Activated B cell treated with CpG ODN at 0.5 μM for 24 hours (primary cell): ENCODE results near the gene CIBAR2. TPM values are rescaled to one million over a fixed set of nuclear protein-coding genes. Genes with fewer than 3 reads are reported as not detected.

Source experiments
- ATAC-seq: fragments of 200-7000 bp; cut with Tn5 transposase; one replicate; pipeline ENCODE4 v1.10.0; 2021; ENCODE audit warnings: low read depth, mild to moderate bottlenecking, moderate library complexity
- CTCF ChIA-PET: fragments of 350-600 bp; sonication (Branson Sonifier 250); formaldehyde crosslinking; loops from one replicate; lab custom pipeline; 2021; ENCODE audit warnings: antibody characterized with exemption; lab: Charles Lee
- POLR2A ChIA-PET: fragments of 350-600 bp; sonication (Branson Sonifier 250); formaldehyde crosslinking; loops from one replicate; lab custom pipeline; 2021; ENCODE audit warnings: antibody characterized with exemption; lab: Charles Lee
- DNase-seq: peaks from one replicate; pipeline ENCODE4 v3.0.0; 2022
- H3K27ac Mint-ChIP-seq: one replicate; pipeline ENCODE4 v1.8.0; 2020; ENCODE audit warnings: mixed read lengths
- H3K27me3 Mint-ChIP-seq: one replicate; pipeline ENCODE4 v1.8.0; 2021; ENCODE audit warnings: mixed read lengths
- H3K36me3 Mint-ChIP-seq: one replicate; pipeline ENCODE4 v1.8.0; 2021; ENCODE audit warnings: low read depth, mixed read lengths
- H3K4me1 Mint-ChIP-seq: one replicate; pipeline ENCODE4 v1.8.0; 2021; ENCODE audit warnings: mixed read lengths
- H3K4me3 Mint-ChIP-seq: one replicate; pipeline ENCODE4 v1.8.0; 2020; ENCODE audit warnings: mild to moderate bottlenecking, mixed read lengths
- H3K9me3 Mint-ChIP-seq: one replicate; pipeline ENCODE4 v1.8.0; 2020; ENCODE audit warnings: mixed read lengths
- CTCF ChIP-seq: fragments of 200-600 bp; IDR thresholded peaks from one replicate; pipeline ENCODE4 v1.8.0; 2022; ENCODE audit warnings: antibody characterized with exemption, mild to moderate bottlenecking
- intact Hi-C: fragments of 100-400 bp; cut with micrococcal nuclease; formaldehyde crosslinking; loops from one replicate; pipeline ENCODE4 v1.15.1; 2024
- total RNA-seq: library from RNA; stranded (reverse); gene quantifications from 2 replicates; pipeline ENCODE4 v1.2.3, GENCODE V29; 2022

The CIBAR2 gene
- total RNA-seq, 1 donor from 2014 or later = not detected

DNA sequence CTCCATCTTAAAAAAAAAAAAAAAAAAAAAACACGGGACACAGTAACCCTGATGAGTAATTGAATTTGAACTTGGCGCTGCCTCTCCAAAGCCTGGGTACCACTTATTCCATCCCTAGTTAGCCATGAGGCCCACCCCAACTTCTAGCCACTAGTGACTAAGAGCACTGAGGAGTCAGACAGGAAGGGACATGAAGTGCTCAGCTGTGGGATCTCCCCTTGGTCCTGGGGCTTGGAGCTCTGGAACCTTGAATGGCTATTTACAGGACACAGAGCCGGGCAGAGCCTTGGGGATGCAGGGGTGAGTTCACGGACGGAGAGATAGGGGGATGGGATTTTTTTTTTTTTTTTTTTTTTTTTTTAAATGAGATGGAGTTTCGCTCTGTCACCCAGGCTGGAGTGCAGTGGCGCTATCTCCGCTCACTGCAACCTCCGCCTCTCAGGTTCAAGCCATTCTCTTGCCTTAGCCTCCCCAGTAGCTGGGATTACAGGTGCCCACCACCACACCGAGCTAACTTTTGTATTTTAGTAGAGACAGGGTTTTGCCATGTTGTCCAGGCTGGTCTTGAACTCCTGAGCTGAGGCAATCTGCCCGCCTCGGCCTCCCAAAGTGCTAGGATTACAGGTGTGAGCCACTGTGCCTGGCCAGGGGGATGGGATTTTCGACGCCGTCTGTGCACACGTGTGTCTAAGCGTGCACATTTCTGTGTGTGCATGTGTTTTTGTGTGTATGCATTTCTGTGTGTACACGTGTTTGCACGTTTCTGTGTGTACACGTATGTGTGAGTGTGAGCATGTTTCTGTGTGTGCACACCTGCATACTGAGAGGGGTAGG is 20.4 kb upstream of the CIBAR2 start:
- DNase-seq = no peak
- no peaks in the 10 kb centered on the region for H3K36me3 Mint-ChIP-seq
- no peak for ATAC-seq
- H3K4me1 Mint-ChIP-seq = peaks cover 14% of the 10 kb centered on the region
- ChIA-PET POLR2A (no interaction called here), CTCF (no interaction called here)
- intact Hi-C loops = no loop called here
- no peaks in the 10 kb centered on the region for H3K9me3 Mint-ChIP-seq
- H3K4me3 Mint-ChIP-seq = no peak overlapping the region
- TF ChIP-seq CTCF = no peak
- H3K27me3 Mint-ChIP-seq = peaks cover 18% of the 10 kb centered on the region
- H3K27ac Mint-ChIP-seq = no peak overlapping the region

DNA sequence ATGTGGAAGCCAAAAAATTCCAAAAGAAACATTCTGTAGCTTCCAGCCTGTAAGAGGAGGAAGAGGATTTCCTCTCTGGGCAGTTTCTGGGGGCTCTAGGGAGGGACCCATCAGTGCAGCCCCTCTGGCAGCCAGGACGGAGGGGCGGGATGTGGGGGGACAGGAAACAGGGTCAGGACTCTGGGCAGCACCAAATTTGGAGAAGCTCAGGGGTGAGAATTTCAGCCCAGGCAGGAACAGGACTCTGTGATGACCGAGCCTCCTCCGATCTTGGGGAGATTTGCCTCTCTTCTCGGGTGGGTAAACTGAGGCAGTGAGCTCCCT is 18.4 kb upstream of the CIBAR2 start:
- intact Hi-C loops = no loop called here
- Mint-ChIP-seq H3K4me3 (no peak overlapping the region), H3K9me3 (no peaks in the 10 kb centered on the region), H3K27me3 (peaks cover 11% of the 10 kb centered on the region), H3K4me1 (peaks cover 2% of the 10 kb centered on the region), H3K27ac (no peak overlapping the region), H3K36me3 (no peaks in the 10 kb centered on the region)
- CTCF ChIA-PET = no interaction called here
- ATAC-seq (no peak), DNase-seq (no peak)
- TF ChIP-seq CTCF = no peak
- POLR2A ChIA-PET = no interaction called here

DNA sequence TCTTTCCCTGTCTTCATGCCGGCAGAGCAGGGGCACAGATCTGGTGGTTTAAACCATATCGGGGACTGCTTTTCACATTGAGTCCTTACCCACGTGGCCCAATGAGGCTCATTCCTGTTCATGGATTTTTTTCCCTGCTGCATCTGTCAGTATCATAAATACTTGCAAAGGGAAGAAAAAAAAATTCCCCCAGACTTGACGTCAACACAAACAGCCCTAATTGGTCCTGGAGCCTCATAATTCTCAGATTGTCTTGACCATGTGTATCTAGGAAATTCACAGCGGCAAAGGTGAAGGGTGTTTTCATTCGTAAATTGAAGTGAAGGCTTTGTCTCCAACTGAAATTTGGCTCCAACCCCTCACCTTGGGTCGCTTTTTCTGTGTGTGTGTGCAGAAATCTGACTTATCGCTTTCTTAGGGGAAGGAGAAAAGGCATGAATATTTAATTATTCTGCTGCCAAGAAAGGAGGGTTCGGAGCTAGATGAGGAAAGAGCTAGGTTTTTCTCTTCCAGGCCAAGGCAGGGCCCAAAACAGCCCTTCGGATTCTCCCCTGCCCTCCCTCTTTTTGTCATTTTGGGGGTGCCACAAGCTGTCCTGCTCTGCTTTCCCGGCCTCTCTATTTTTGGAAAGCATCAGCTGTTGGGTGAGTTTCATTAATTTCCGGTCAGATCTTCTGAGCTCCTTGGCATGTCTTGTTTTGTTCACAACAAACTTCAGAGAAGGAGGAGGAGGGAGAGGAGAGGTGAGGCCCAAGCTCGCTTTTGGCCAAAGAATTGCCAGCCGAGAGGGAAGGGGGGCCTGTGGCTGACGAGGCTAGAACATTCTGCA is 17.8 kb upstream of the CIBAR2 start:
- ATAC-seq (no peak), DNase-seq (no peak)
- Mint-ChIP-seq H3K27me3 (peaks cover 11% of the 10 kb centered on the region), H3K4me3 (no peak overlapping the region), H3K4me1 (peaks cover 2% of the 10 kb centered on the region), H3K27ac (no peak overlapping the region), H3K9me3 (no peaks in the 10 kb centered on the region), H3K36me3 (no peaks in the 10 kb centered on the region)
- CTCF ChIA-PET = no interaction called here
- TF ChIP-seq CTCF = no peak
- intact Hi-C loops = no loop called here
- POLR2A ChIA-PET = no interaction called here

DNA sequence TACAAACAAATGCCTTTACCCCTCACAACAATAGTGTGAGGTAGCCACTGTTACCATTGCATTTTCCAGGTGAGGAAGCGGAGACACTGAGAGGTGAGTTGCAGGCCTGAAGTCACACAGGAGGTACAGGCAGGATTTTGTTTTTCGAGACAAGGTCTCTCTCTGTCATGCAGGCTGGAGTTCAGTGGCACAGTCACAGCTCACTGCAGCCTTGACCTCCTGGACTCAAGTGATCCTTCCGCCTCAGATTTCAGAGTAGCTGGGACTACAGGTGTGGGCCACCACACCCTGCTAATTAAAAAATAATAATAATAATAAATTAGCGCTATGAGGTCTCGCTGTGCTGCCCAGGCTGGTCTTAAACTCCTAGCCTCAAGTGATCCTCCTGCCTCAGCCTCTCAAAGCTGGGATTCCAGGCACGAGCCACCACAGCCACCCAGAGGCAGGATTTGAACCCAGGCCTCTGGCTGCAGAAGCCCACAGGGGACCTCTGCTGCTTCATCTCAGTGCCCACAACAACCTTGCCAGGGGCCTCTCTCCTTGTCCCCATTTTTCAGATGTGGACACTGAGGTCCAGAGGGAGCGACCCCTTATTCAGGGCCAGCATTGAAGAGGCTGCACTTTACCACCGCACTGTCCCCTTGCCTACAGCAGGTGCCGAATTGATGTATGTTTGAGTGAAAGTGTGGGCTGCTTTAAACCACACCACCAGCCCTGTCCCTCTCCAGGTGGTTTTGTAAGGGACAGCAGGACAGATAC is 16.0 kb upstream of the CIBAR2 start:
- ChIA-PET POLR2A (interaction anchor here (0.6 kb wide), 1 partner anchor 303 kb away, joined by 3 read pairs; no protein-coding TSS in a partner anchor), CTCF (interaction anchor here (1.6 kb wide), 1 partner anchor 13 kb away, joined by 3 read pairs; no protein-coding TSS in a partner anchor)
- DNase-seq (no peak), ATAC-seq (no peak)
- intact Hi-C loops = no loop called here
- peaks cover 6% of the 10 kb centered on the region for H3K27me3 Mint-ChIP-seq
- TF ChIP-seq CTCF = no peak
- H3K36me3 Mint-ChIP-seq = no peaks in the 10 kb centered on the region
- H3K4me1 Mint-ChIP-seq = no peaks in the 10 kb centered on the region
- no peak overlapping the region for H3K27ac Mint-ChIP-seq
- H3K4me3 Mint-ChIP-seq = no peak overlapping the region
- H3K9me3 Mint-ChIP-seq = no peaks in the 10 kb centered on the region
